Stimulated activated memory B cell treated with anti-CD40 and anti-IgM and Interleukin-4, amounts not matched to agents 10 μg/mL and 1 μg/mL and 100 μg/mL, for 72 hours (primary cell): ENCODE measurements around the gene RHBG.

ENCODE experiments used
- ATAC-seq: fragments of 150-1000 bp; cut with Tn5 transposase; 2 replicates; pipeline ENCODE4 v1.10.0; 2021
- H3K27ac Mint-ChIP-seq: one replicate; pipeline ENCODE4 v1.8.0; 2022; ENCODE audit warnings: mild to moderate bottlenecking, mixed read lengths
- H3K27me3 Mint-ChIP-seq: one replicate; pipeline ENCODE4 v1.8.0; 2022; ENCODE audit warnings: mixed read lengths
- H3K36me3 Mint-ChIP-seq: one replicate; pipeline ENCODE4 v1.8.0; 2022; ENCODE audit warnings: mixed read lengths
- H3K4me1 Mint-ChIP-seq: one replicate; pipeline ENCODE4 v1.8.0; 2022; ENCODE audit warnings: mixed read lengths
- H3K4me3 Mint-ChIP-seq: one replicate; pipeline ENCODE4 v1.8.0; 2022; ENCODE audit warnings: mild to moderate bottlenecking, moderate library complexity, mixed read lengths
- H3K9me3 Mint-ChIP-seq: one replicate; pipeline ENCODE4 v1.8.0; 2022; ENCODE audit warnings: mixed read lengths

RHBG gene

DNA sequence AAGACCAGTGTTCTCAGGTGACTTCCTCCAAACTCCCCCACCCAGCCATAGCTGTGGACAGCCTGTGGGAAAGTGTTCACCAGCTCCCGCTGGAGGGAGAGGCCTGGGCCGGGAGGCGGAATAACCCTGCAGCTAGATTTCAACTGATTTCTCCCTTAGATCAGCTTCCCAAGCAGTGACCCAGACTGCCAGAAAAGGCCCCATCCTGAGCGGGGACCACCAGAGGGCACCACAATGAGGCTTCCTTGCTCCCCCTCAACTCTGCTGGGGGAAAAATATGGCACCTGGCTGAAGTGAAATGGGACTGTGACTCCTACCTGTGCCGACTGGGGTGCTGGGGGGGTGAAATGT, 50.8 kb downstream of the RHBG start:
- ATAC-seq, result no peak
- Mint-ChIP-seq H3K4me3 (peak overlapping the region; percentile 87), H3K4me1 (peaks cover 27% of the 10 kb centered on the region), H3K27ac (peak overlapping the region; percentile 83), H3K9me3 (no peaks in the 10 kb centered on the region), H3K27me3 (peaks cover 88% of the 10 kb centered on the region), H3K36me3 (no peaks in the 10 kb centered on the region)

DNA sequence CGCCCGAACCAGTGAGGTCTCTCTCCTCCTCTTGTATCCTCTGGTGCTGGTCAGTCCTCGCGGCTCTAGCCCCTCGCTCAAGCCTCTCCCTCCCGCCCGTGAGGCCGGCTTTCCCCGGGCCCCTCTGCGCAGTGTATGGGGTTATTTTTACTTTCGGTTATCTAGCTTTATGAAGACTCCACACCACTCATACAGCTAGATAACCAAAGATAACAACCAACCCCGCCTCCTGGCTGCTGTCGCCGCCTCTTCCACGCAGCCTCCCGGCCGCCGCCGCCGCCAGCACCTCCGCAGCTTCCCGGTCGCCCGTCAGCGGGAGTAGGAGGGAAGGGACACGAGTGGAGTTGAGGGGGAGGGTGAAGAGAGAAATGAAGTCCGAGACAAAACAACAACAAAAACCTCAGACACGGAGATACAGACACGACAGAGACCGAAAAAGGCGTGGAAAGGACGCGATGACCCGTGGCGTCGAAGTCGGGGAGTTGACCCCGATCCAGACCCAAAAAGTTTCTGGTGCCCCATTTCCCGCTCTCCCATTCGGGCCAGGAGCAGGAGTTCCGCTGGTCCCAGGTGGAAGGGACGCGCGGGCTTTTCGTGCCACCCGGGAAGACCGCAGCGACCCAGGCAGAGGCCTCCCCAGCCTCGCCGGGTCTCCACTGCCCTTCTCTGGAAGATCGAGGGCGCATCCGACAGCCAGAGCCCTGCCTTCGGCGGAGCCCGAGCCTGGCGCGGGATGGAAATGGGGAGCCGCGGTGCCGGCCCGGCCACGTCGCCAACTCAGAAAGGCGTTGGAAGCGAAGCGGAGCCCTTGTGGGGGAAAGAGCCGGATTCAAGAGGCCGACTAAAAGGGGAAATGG, 51.4 kb downstream of the RHBG start:
- H3K4me1 Mint-ChIP-seq, result peaks cover 27% of the 10 kb centered on the region
- H3K27ac Mint-ChIP-seq, result peak overlapping the region; percentile 83
- no peaks in the 10 kb centered on the region for H3K9me3 Mint-ChIP-seq
- H3K27me3 Mint-ChIP-seq, result peaks cover 86% of the 10 kb centered on the region
- ATAC-seq, result peak; percentile 63
- peak overlapping the region; percentile 87 for H3K4me3 Mint-ChIP-seq
- H3K36me3 Mint-ChIP-seq, result no peaks in the 10 kb centered on the region

- Mint-ChIP-seq H3K27ac (peak overlapping the region; percentile 83), H3K9me3 (no peaks in the 10 kb centered on the region)
- peak; percentile 85 for ATAC-seq
Observed at GRCh38 chr1:156421062-156421938, 52.3 kb downstream of the RHBG start.

GRCh38 chr1:156421939-156422601, 53.1 kb downstream of the RHBG start:
- H3K27ac Mint-ChIP-seq, result no peak overlapping the region
- ATAC-seq, result no peak

More at GRCh38 chr1:156421062-156421938, 52.3 kb downstream of the RHBG start:
- Mint-ChIP-seq H3K4me3 (peak overlapping the region; percentile 87), H3K36me3 (no peaks in the 10 kb centered on the region), H3K4me1 (peaks cover 27% of the 10 kb centered on the region), H3K27me3 (peaks cover 84% of the 10 kb centered on the region)

GRCh38 chr1:156422602-156423091, 53.6 kb downstream of the RHBG start:
- H3K36me3 Mint-ChIP-seq, result no peaks in the 10 kb centered on the region
- H3K4me3 Mint-ChIP-seq, result no peak overlapping the region
- H3K27ac Mint-ChIP-seq, result no peak overlapping the region
- H3K27me3 Mint-ChIP-seq, result peaks cover 84% of the 10 kb centered on the region
- H3K4me1 Mint-ChIP-seq, result peaks cover 27% of the 10 kb centered on the region
- H3K9me3 Mint-ChIP-seq, result no peaks in the 10 kb centered on the region
- no peak for ATAC-seq

More at GRCh38 chr1:156421939-156422601, 53.1 kb downstream of the RHBG start:
- H3K9me3 Mint-ChIP-seq, result no peaks in the 10 kb centered on the region
- H3K27me3 Mint-ChIP-seq, result peaks cover 84% of the 10 kb centered on the region
- H3K36me3 Mint-ChIP-seq, result no peaks in the 10 kb centered on the region
- peaks cover 27% of the 10 kb centered on the region for H3K4me1 Mint-ChIP-seq
- H3K4me3 Mint-ChIP-seq, result peak overlapping the region; percentile 87

DNA sequence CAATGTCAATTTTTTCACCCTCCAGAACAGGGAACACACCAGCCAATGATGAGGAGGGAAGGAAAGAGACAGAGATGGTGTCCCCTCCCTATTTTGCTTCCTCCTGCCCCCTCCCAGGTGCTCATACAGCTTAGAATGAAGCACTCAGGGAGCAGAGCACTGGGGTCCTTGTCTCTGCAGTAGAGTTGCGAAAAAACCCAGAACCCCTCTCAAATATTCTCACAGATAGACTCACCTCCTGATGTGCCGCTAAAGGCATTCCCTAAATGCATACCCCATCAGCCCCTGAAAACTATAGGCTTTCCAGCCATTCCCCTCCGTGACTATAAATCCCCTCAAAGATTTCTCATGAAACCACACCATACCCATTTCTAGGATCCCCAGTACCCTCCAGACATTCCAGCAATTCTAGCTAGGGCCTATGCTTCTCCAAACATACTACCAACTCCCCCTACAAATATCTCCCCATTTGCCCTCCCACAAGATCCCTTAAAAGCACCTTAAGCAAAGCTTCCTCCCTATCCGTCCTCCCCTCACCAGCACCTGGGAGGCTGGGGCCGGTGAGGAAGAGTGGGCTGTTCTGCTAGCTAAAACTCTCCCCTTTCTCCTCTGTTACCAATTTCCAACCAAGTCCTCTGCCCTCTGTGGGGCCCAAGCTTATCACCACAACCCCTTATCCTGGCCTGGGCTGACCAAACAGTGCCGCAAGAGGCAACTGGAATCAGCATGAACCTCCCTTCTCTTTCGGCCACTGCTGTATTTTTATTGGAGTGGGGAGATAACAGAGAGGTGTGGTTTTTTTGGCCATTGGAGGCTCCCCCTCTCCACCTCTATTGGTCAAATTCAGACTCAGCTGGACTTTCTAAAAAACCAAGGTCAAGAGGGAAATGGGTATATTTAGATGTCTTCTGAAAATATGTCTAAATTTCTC, 54.7 kb downstream of the RHBG start:
- peaks cover 27% of the 10 kb centered on the region for H3K4me1 Mint-ChIP-seq
- H3K27ac Mint-ChIP-seq, result no peak overlapping the region
- no peaks in the 10 kb centered on the region for H3K9me3 Mint-ChIP-seq
- peaks cover 84% of the 10 kb centered on the region for H3K27me3 Mint-ChIP-seq
- H3K36me3 Mint-ChIP-seq, result no peaks in the 10 kb centered on the region
- no peak for ATAC-seq
- no peak overlapping the region for H3K4me3 Mint-ChIP-seq

DNA sequence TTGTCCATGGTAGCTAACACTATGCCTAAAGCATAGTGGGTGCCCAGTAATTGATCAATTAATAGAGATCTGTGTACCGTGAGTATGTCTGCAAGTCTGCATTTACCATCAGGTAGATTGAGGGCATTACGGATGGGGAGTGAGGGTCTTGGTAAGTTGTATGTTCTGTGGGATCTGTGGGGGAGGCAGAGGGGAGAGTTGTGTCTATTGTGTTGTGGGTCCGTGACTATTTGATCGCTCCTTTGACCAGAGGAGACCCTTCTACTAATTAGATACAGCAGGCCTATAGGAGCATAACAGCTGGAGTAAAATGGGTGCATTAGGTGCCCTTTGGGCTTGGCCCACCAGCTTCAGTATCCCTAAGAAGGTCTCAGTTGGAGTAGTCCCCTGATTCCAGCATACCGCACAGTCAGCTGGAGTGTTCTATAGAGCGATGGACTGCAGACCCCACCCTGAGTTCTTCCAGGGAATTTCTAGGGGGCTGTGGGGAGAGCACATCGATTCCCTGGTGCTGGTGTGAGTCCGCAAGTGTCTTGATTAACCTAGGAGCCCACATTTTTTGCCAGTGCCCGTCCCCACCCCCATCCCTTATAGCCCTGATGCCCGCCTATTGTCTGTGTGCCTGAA, 55.9 kb downstream of the RHBG start:
- H3K36me3 Mint-ChIP-seq, result no peaks in the 10 kb centered on the region
- no peak for ATAC-seq
- H3K9me3 Mint-ChIP-seq, result no peaks in the 10 kb centered on the region
- peaks cover 25% of the 10 kb centered on the region for H3K4me1 Mint-ChIP-seq
- no peak overlapping the region for H3K4me3 Mint-ChIP-seq
- peaks cover 88% of the 10 kb centered on the region for H3K27me3 Mint-ChIP-seq
- no peak overlapping the region for H3K27ac Mint-ChIP-seq

GRCh38 chr1:156425943-156426342, 56.9 kb downstream of the RHBG start:
- Mint-ChIP-seq H3K9me3 (no peaks in the 10 kb centered on the region), H3K4me3 (no peak overlapping the region), H3K36me3 (no peaks in the 10 kb centered on the region), H3K27me3 (peaks cover 88% of the 10 kb centered on the region), H3K4me1 (peaks cover 15% of the 10 kb centered on the region), H3K27ac (no peak overlapping the region)
- no peak for ATAC-seq

GRCh38 chr1:156427957-156428356, 58.9 kb downstream of the RHBG start:
- Mint-ChIP-seq H3K27me3 (peaks cover 90% of the 10 kb centered on the region), H3K4me3 (no peak overlapping the region), H3K9me3 (no peaks in the 10 kb centered on the region), H3K27ac (no peak overlapping the region), H3K4me1 (peaks cover 5% of the 10 kb centered on the region), H3K36me3 (no peaks in the 10 kb centered on the region)
- no peak for ATAC-seq

DNA sequence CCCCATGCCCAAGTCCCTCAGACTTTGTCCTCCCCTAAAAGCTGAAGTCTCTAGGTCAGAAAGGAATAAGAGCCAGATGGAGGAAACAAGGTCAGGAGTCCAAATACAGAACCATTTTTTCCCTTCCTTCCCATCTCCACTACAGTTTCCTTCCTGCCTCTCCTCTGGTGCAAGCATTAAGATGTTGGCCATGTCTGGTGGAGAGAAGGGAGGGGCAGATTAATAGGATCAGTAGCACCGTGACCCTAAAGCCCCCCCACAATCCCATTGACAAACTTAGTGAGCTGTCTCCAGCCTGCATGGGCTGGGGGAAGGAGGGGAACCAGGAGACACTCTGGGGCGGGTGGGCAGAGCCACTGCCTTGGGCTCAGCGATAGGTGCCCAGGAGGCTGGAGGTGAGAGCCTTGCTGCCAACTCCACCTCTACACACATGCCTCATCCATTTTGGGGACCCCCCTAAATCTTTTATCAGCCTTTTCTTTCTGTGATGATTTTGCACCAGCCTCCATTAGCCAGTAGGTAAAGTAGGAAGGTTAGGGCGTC, 59.8 kb downstream of the RHBG start:
- no peak for ATAC-seq
- Mint-ChIP-seq H3K9me3 (no peaks in the 10 kb centered on the region), H3K27ac (no peak overlapping the region), H3K4me3 (no peak overlapping the region), H3K36me3 (no peaks in the 10 kb centered on the region), H3K27me3 (peaks cover 90% of the 10 kb centered on the region), H3K4me1 (peaks cover 5% of the 10 kb centered on the region)

DNA sequence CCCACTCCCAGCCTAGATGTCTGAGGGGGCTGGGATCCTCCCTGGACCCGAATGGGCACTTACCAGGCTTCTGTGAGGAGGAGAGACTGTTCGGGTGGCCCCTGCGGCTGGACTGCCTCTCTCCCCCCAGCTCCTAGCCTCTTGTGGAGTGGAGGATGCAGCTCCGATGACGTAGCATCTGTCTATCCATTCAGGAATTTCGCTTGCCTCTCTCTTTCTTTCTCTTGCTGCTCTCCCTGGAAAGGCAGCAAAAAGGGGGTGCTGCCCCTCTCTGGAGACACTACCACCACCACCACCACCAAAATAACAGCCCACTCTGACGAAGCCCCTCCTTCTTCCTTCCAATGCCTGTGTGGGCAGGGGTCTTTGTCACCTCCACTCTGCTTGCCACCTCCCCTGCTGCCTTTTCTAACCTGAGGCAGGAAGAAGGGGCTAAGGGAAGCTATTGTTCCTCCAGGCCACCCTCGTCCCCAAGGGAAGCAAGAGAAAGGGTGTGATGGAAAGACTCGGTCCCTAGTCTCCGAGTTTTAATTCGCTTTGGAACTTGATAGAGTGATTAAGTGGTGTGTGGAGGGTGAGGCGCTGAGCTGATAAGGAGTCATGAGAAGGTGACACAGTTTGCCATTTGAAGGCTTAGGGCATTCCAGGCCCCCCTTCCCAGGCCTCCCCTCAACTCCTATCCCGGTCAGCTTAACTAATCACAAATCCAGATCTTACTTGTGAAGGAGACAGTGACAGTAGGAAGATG, 60.5 kb downstream of the RHBG start:
- H3K36me3 Mint-ChIP-seq, result no peaks in the 10 kb centered on the region
- H3K4me1 Mint-ChIP-seq, result peaks cover 5% of the 10 kb centered on the region
- H3K27me3 Mint-ChIP-seq, result peaks cover 90% of the 10 kb centered on the region
- ATAC-seq, result no peak
- H3K4me3 Mint-ChIP-seq, result no peak overlapping the region
- no peaks in the 10 kb centered on the region for H3K9me3 Mint-ChIP-seq
- no peak overlapping the region for H3K27ac Mint-ChIP-seq

GRCh38 chr1:156430303-156430702, 61.3 kb downstream of the RHBG start:
- peaks cover 11% of the 10 kb centered on the region for H3K4me1 Mint-ChIP-seq
- no peak for ATAC-seq
- no peaks in the 10 kb centered on the region for H3K36me3 Mint-ChIP-seq
- peaks cover 95% of the 10 kb centered on the region for H3K27me3 Mint-ChIP-seq
- H3K27ac Mint-ChIP-seq, result no peak overlapping the region
- H3K4me3 Mint-ChIP-seq, result no peak overlapping the region
- H3K9me3 Mint-ChIP-seq, result no peaks in the 10 kb centered on the region

DNA sequence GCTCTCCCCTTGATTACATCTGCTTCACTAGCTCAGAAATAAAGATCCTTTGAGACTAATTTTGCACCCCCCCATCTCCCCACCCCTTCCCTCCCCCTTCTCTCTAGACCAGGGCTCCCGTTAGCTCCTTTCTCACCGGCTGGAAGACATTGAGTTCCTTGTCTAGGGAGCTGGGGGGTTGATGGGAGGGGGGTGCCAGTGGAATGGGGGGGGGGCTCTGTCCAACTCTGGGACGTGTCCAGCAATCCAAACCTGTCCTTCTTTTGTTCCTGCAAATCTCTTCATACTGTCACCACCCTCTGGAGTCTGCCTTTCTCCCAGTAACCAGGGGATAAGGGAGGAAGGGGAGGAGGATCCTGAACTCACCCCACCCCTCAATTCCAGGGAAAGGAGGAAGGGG, 61.9 kb downstream of the RHBG start:
- no peak for ATAC-seq
- Mint-ChIP-seq H3K36me3 (no peaks in the 10 kb centered on the region), H3K27ac (no peak overlapping the region), H3K4me1 (peaks cover 16% of the 10 kb centered on the region), H3K4me3 (no peak overlapping the region), H3K9me3 (no peaks in the 10 kb centered on the region), H3K27me3 (peaks cover 100% of the 10 kb centered on the region)
